ENCODE measurements around the gene CYB5A. TPM values are rescaled to one million over a fixed set of nuclear protein-coding genes. Genes with fewer than 3 reads are reported as not detected.

The CYB5A gene
- polyA plus RNA-seq, 1 of the 3 experiments (the other 2 are of a cell fraction) = 42.1 TPM

- Histone ChIP-seq H3K79me2 (ENCODE audit: insufficient read depth) (no peaks in the 10 kb centered on the region), H3K27ac (ENCODE audit: low read depth in 2 of 2, low read length in 1 of 2) (no peak overlapping the region), H3K9ac (no peak overlapping the region), H3K9me3 (no peaks in the 10 kb centered on the region), H3K9me2 (no peaks in the 10 kb centered on the region), H3K27me3 (ENCODE audit: insufficient read depth) (no peaks in the 10 kb centered on the region), H3F3A (replicated peaks; ENCODE audit: insufficient read depth) (no peaks in the 10 kb centered on the region), H3K4me2 (no peak overlapping the region), H2AFZ (ENCODE audit: low read depth) (no peak overlapping the region), H4K20me1 (ENCODE audit: insufficient read depth) (no peaks in the 10 kb centered on the region), H3K4me1 (ENCODE audit: control insufficient read depth in 1 of 2, insufficient read depth in 2 of 2, low read depth in 1 of 2, low read length in 1 of 2) (peaks cover 0 to 14% of the 10 kb centered on the region in 2 experiments; a peak in 2 of 4 replicates), H3K36me3 (replicated peaks in 1 of 2; ENCODE audit: control insufficient read depth in 1 of 2, insufficient read depth in 2 of 2, low read length in 1 of 2) (no peaks in the 10 kb centered on the region), H3K4me3 (ENCODE audit: low read depth in 2 of 2, low read length in 1 of 2) (no peak overlapping the region)
- ChIA-PET CTCF (interaction anchor here (0.6 to 2.1 kb wide), 3 partner anchors 54 to 116 kb away, joined by 3 to 8 read pairs (median 5); no protein-coding TSS in a partner anchor), POLR2A (no interaction called here)
- 63% methylated on average over 9 of the region's 10 CpGs for WGBS (ENCODE audit: low lambda C conversion rate)
- DNase-seq = no peak
- TF ChIP-seq SIN3A (IDR thresholded peaks at IDR 0.05; ENCODE audit: borderline replicate concordance, low read depth, low read length) (no peak), FOXJ3 (CRISPR knock-in tag; IDR thresholded peaks at IDR 0.05) (no peak), RAD21 (IDR thresholded peaks at IDR 0.05; ENCODE audit: low read length) (no peak), IRF3 (IDR thresholded peaks at IDR 0.05; ENCODE audit: low read depth, low read length) (no peak), MEF2A (IDR thresholded peaks at IDR 0.05; ENCODE audit: borderline replicate concordance, low read depth) (no peak), REST (IDR thresholded peaks at IDR 0.05; ENCODE audit: low read depth, low read length) (no peak), MAX (IDR thresholded peaks at IDR 0.05; ENCODE audit: low read depth) (no peak), EP300 (IDR thresholded peaks at IDR 0.05; ENCODE audit: borderline replicate concordance in 1 of 2, low read depth in 1 of 2, low read length in 1 of 2) (no peak), PBX3 (IDR thresholded peaks at IDR 0.05) (no peak), CTCF (IDR thresholded peaks at IDR 0.05) (no peak), ZBTB33 (IDR thresholded peaks at IDR 0.05; ENCODE audit: borderline replicate concordance, low read depth) (no peak), EZH2phosphoT487 (IDR thresholded peaks at IDR 0.05; ENCODE audit: borderline replicate concordance, low read depth) (no peak), YY1 (IDR thresholded peaks at IDR 0.05; ENCODE audit: low read depth) (no peak), ELF1 (IDR thresholded peaks at IDR 0.05) (no peak), FOXM1 (IDR thresholded peaks at IDR 0.05; ENCODE audit: low read depth) (no peak), MXI1 (IDR thresholded peaks at IDR 0.05; ENCODE audit: low read depth, low read length) (no peak), POLR2AphosphoS5 (IDR thresholded peaks at IDR 0.05; ENCODE audit: low read depth, low read length) (no peak), NFIC (IDR thresholded peaks at IDR 0.05; ENCODE audit: borderline replicate concordance) (no peak)
Observed at GRCh38 chr18:74226666-74227065, 65.1 kb downstream of the CYB5A start.
